PC-3 (cell line): ENCODE data around the gene CDK11A.
"Not testable (repeated sequence)": the region's sequence is repeated elsewhere in the genome, so short reads cannot be mapped to it uniquely, and the experiment has no call there.

Source experiments
- EZH2 ChIP-seq: fragments of 300-600 bp; sonication (generic); IDR thresholded peaks from one replicate; pipeline ENCODE4 v1.6.1; 2017; ENCODE audit warnings: antibody characterized with exemption, mild to moderate bottlenecking, low read length; ENCODE audit not compliant: unreplicated experiment
- EZH2phosphoT487 ChIP-seq: fragments of 300-600 bp; sonication (generic); IDR thresholded peaks from 2 replicates; pipeline ENCODE4 v1.6.1; 2018; ENCODE audit warnings: mild to moderate bottlenecking, antibody characterized with exemption, low read length, borderline replicate concordance
- TF ChIP-seq, protein P1 (sequence below): fragments of 300-600 bp; sonication (generic); conservative IDR thresholded peaks from 2 replicates; pipeline ENCODE4 v1.5.1; 2017; ENCODE audit warnings: antibody characterized with exemption, low read depth, mild to moderate bottlenecking, low read length

DNA sequence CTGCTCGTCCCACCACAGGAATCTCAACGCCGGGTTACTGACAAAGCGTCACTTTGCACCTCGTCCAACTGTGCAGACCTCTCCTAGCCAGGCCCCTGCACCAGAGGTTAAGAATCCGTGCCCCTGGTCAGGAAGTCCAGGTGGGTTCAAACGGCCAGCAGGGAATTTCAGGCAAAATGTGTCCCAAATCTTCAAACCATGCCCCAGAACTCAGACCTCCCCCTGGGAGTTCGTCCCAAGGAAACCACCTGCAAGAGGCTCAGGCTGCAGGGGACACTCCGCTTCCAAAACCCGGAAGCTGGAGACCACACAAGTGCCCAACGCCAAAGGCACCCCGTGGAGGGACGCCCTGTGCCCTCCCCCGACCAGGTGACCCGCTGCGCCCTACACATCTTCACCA, 32.7 kb downstream of the CDK11A start:
- TF ChIP-seq, protein P1, sequence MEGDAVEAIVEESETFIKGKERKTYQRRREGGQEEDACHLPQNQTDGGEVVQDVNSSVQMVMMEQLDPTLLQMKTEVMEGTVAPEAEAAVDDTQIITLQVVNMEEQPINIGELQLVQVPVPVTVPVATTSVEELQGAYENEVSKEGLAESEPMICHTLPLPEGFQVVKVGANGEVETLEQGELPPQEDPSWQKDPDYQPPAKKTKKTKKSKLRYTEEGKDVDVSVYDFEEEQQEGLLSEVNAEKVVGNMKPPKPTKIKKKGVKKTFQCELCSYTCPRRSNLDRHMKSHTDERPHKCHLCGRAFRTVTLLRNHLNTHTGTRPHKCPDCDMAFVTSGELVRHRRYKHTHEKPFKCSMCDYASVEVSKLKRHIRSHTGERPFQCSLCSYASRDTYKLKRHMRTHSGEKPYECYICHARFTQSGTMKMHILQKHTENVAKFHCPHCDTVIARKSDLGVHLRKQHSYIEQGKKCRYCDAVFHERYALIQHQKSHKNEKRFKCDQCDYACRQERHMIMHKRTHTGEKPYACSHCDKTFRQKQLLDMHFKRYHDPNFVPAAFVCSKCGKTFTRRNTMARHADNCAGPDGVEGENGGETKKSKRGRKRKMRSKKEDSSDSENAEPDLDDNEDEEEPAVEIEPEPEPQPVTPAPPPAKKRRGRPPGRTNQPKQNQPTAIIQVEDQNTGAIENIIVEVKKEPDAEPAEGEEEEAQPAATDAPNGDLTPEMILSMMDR, result not testable (repeated sequence)
- not testable (repeated sequence) for TF ChIP-seq EZH2, EZH2phosphoT487
